Measurements from ENCODE around the gene CCR9.

The CCR9 gene

DNA sequence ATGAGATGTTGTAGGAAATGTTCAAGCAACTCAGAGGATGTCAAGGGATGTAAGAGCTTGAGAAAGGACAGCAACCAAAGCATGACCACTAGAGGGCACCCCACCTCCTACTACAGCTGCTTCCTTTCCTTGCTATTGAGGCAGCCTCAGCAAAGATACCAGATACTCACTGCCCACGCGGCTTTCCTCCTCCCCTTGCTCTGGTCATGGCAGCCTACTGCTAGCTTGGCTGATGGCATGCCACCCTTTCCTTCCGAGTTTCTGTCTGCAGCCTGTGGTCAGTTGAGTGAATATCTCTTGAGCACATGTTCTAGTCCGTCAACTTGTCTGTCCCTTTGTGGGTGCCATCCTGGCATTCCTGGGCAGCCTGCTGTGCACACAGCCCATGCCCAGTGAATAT, 52.5 kb downstream of the CCR9 start:
- peak; percentile 84 for DNase-seq (ENCODE audit: low spot score)

GRCh38 chr3:45939341-45939771, 53.0 kb downstream of the CCR9 start:
- no peak for DNase-seq (ENCODE audit: low spot score)

DNA sequence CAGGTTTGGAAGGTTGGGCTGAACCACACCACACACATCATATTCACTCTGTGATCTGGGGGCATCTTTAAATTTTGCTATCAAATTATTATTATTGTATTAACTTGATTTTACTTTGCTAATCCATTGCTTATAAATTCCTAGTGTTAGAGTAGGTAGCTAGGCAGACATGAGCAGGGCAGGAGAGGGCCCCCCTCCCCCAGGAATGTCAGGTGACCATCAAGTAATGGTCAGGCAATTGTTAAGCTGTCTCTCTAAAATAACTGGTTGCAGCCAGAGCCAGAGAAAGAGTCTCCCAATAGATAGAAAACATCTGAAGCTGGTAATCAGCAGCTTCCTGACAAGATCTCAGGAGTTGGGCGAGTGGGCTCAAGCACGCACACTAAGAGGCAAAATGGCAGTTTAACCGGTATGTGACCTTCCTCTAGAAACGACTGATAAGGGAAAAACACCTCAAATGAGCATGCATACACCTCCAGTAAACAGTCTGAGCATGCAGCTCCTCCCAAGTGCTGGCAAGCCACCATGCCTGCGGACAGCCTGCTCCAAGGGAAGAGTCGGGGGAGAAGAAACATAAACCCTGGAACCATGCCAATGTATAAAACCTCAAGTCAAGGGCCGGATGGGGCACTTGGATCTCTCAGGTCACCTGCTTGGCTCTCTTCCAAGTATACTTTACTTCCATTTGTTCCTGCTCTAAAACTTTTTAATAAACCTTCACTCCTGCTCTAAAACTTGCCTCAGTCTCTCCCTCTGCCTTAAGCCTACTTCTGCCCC, 53.8 kb downstream of the CCR9 start:
- DNase-seq (ENCODE audit: low spot score) = no peak

GRCh38 chr3:45940781-45941365, 54.5 kb downstream of the CCR9 start:
- DNase-seq (ENCODE audit: low spot score) = no peak

DNA sequence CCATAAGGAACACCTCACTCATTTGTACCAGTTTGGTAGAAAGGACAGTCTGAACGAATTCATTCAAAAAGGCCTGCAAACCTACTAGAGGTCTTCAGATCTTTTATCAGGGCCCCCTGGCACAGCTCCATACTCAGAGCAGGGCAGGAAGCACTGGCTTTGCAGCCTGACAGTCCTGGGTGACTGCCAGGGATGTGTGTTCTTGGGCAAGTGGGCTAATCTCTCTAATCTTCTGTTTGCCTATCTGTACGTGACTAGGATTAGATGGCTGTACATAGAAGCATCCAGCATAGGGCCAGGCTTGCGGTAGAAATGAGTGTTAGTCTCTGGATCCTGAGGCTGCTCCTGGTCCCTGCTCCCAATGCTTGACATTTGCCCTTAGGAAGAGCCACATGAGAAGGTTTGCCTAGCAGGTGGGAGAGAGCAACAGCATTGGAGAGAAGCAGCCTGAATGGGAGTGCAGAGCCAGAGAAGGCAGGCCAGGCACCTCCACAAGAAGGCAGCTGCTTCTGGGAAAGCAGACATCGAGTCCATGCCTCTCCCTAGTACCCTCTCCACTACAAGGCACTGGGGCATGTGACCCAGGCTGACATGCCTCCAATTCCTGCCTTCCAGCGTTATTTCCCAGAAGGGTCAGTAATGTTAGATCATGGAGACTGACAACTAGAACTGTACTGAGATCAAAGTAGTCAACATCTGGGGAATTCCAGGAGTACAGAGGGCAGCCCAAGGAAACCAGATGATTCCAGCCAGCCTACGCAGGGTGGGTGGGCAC, 55.9 kb downstream of the CCR9 start:
- DNase-seq (ENCODE audit: low spot score) = no peak

GRCh38 chr3:45943207-45943846, 57.0 kb downstream of the CCR9 start, which contains the start of gene CXCR6:
Gene CXCR6 (plus strand): TSS chr3:45943464. CDS start chr3:45946482, 3,018 bp downstream.
- no peak for DNase-seq (ENCODE audit: low spot score)

DNA sequence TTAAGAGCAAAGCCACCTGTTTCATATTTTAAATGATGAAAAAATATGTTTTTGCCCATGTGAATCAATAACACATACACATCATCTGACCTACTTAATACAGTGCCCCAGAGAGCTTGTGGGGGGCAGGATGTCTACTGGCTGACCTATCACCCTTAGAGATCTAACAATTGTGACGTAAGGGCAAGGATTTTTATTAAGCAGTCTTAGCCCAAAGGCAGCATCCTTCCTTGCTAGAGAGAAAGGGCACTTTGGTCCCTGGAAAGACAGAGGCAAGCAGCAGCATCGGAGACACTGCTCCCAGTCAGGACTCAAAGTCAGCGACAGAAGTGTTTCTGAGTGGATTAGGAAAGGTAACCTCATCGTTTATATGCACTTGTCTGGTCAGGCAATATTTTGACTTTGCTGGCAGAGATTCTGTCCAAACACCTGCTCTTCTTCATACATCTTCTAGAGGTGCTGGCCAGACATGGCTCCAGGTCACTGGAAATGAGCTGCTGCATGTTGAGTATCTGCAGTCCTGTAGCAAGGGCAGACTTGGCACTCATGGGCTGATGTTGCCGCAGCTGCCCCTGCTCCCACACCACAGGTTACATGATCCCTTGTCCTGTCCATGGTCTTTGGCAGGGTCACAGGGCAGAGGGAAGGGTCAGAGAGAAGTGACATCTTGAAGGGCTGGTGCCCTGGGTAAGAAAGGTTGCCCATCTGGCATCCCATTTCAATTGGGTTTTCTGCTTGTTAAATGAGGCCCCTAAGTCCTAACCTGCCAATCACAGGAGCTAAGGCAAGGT, 58.7 kb downstream of the CCR9 start:
- DNase-seq (ENCODE audit: low spot score) = no peak

- DNase-seq (ENCODE audit: low spot score) = no peak
Measured at GRCh38 chr3:45946307-45946706, 60.0 kb downstream of the CCR9 start.

- no peak for DNase-seq (ENCODE audit: low spot score)
Measured at GRCh38 chr3:45946875-45947274, 60.5 kb downstream of the CCR9 start.

DNA sequence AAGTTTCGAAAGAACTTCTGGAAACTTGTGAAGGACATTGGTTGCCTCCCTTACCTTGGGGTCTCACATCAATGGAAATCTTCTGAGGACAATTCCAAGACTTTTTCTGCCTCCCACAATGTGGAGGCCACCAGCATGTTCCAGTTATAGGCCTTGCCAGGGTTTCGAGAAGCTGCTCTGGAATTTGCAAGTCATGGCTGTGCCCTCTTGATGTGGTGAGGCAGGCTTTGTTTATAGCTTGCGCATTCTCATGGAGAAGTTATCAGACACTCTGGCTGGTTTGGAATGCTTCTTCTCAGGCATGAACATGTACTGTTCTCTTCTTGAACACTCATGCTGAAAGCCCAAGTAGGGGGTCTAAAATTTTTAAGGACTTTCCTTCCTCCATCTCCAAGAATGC, 61.0 kb downstream of the CCR9 start:
- no peak for DNase-seq (ENCODE audit: low spot score)

GRCh38 chr3:45948311-45948781, 62.0 kb downstream of the CCR9 start:
- no peak for DNase-seq (ENCODE audit: low spot score)

GRCh38 chr3:45948881-45949280, 62.5 kb downstream of the CCR9 start:
- no peak for DNase-seq (ENCODE audit: low spot score)

DNA sequence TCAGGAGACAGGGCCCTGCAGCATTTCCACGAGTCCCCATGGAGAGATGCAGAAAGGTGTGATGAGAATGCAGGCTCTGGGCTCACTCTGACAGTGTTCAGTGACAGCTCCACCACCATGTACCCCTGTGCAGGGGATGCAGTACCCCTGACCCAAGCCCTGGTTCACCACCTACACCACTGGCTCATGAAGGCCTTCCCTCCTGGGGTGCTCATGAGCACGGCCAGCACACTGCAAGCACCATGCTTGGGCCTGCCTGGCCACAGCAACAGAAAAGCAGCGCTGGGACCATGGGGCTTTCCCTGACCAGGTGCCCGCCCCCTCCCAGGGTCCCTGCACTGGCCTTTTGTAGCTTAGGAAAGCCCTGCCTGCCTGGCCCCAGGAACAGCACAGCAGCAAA, 63.1 kb downstream of the CCR9 start:
- DNase-seq (ENCODE audit: low spot score) = no peak

GRCh38 chr3:45950131-45950530, 63.8 kb downstream of the CCR9 start:
- DNase-seq (ENCODE audit: low spot score) = no peak

DNA sequence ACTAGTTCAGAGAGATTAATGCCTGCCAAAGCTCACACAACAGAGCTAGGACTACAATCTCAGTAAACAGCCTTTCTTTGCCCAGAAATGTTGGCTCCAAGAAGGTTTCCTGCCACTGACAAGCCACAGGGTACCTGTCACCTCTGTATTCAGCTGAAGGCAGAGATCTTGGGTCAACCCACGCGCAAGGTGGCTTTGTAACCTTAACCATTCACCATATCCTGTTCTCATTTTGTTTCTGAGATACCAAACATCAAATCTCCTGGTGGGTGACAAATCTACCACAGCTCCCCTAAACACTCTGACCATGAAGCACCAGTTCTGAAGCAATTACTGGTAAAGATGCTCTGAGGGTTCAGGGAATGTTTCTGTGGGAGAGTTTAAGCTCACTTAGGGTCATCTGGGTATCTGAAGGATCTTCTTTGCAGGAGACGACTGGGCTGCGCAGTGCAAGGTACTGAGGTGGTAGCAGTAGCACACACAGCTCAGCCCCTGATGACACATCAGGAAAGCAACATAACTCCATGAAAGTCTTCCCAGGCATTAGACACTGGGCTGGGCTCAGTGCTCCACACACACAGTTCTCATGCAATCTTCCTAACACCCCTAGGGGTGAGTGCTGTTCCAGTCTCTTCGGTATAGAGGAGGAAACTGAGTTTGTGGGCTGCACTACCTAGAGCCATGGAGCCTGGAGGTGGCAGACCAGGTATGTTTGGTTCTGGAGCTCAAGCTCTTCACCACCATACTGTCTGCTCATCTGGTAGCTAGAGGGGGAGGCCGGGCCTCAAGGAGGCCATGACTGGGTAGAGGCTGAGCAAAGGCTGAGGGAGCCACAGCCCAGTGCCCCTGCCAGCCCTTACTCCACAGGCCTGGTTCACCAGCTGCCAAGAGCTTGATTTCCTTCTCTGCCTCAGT, 64.6 kb downstream of the CCR9 start:
- no peak for DNase-seq (ENCODE audit: low spot score)

DNA sequence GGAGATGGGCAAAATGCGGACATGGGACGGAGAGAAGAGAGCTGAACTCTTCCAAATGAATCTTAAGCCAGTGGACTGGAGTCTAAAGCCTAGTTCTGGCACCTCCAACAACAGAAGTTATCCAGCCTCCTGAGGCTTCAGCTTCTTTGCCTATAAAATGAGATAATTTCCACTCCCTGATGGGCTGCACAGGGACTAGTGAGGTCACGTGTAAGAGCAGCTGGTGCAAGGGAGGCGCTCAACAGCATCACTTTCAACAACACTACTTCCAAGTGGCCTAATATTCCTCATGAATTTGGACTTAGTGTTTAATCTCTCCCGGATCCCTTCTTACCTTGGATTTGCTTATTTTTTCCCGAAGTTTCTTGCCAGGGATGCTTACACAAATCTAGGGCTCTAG, 65.6 kb downstream of the CCR9 start:
- DNase-seq (ENCODE audit: low spot score) = no peak

- DNase-seq (ENCODE audit: low spot score) = no peak
Measured at GRCh38 chr3:45952456-45952855, 66.1 kb downstream of the CCR9 start.
